GM12878 (cell line): ENCODE measurements around the gene FSTL4. TPM values are rescaled to one million over a fixed set of nuclear protein-coding genes. Genes with fewer than 3 reads are reported as not detected.

Source experiments
- ATAC-seq: fragments of 200-7000 bp; cut with Tn5 transposase; 3 replicates; pipeline ENCODE4 v1.9.1; 2020; ENCODE audit warnings: mild to moderate bottlenecking, moderate library complexity
- BruUV-seq: library from RNA; stranded (reverse); fragments of 400-500 nt; replicated peaks from 2 replicates; lab custom pipeline; 2021; lab: Mats Ljungman, UMichigan
- CTCF ChIA-PET: fragments of 300-600 bp; sonication (Branson Sonifier 250); formaldehyde crosslinking; extraction: SDS; loops from one replicate; lab custom pipeline; 2021; ENCODE audit warnings: inconsistent platforms; lab: Yijun Ruan, JAX
- POLR2A ChIA-PET: fragments of 350-600 bp; formaldehyde crosslinking; extraction: SDS; loops from one replicate; lab custom pipeline; 2021; ENCODE audit warnings: inconsistent platforms; lab: Charles Lee
- RAD21 ChIA-PET: fragments of 300-600 bp; sonication (Branson Sonifier 250); formaldehyde crosslinking; loops from one replicate; lab custom pipeline; 2023; ENCODE audit warnings: antibody characterized with exemption; ENCODE audit not compliant: unreplicated experiment; lab: Charles Lee
- SMC1A ChIA-PET: fragments of 300-600 bp; sonication (Branson Sonifier 250); formaldehyde crosslinking; loops from one replicate; lab custom pipeline; 2023; ENCODE audit not compliant: unreplicated experiment, uncharacterized antibody; lab: Charles Lee
- DNase-seq: peaks from one replicate; pipeline ENCODE4 v3.0.0-alpha.2; 2011; ENCODE audit warnings: low read depth, low spot score
- FAIRE-seq: peaks from 3 replicates; lab custom pipeline; 2011; peaks lifted over from hg19 to GRCh38; lab: Jason Lieb, UNC
- H2AFZ ChIP-seq: 2 replicates; pipeline ENCODE4 v1.6.0; 2011; ENCODE audit warnings: low read depth, low read length, control low read depth; ENCODE audit not compliant: control insufficient read depth
- H3K27ac ChIP-seq: 2 replicates; pipeline ENCODE4 v1.5.1; 2011; ENCODE audit warnings: control low read depth; ENCODE audit not compliant: control insufficient read depth, insufficient read depth
- H3K27me3 ChIP-seq, 2 experiments: replicated peaks in 1 of 2; 2 replicates each; pipeline versions ENCODE4 v1.6.0 to v1.6.1; 2011; ENCODE audit warnings: low read length in 1 of 2; ENCODE audit not compliant: control insufficient read depth in 2 of 2, insufficient read depth in 2 of 2
- H3K36me3 ChIP-seq, 2 experiments: 2 replicates each; pipeline ENCODE4 v1.5.1; 2011; ENCODE audit warnings: low read length in 1 of 2; ENCODE audit not compliant: control insufficient read depth in 2 of 2, insufficient read depth in 2 of 2
- H3K4me1 ChIP-seq: 2 replicates; pipeline ENCODE4 v1.6.1; 2011; ENCODE audit warnings: mild to moderate bottlenecking, low read length, moderate library complexity, mixed read lengths; ENCODE audit not compliant: control insufficient read depth, insufficient read depth
- H3K4me2 ChIP-seq: 2 replicates; pipeline ENCODE4 v1.6.0; 2011; ENCODE audit warnings: control low read depth; ENCODE audit not compliant: control insufficient read depth, insufficient read depth
- H3K4me3 ChIP-seq: fragments of 200-600 bp; sonication (generic); 2 replicates; pipeline ENCODE4 v1.5.1; 2016
- H3K79me2 ChIP-seq: 2 replicates; pipeline ENCODE4 v1.6.0; 2011; ENCODE audit warnings: low read length; ENCODE audit not compliant: control insufficient read depth, insufficient read depth
- H3K9ac ChIP-seq: 2 replicates; pipeline ENCODE4 v1.8.0; 2011; ENCODE audit warnings: low read length, control low read depth, mixed read lengths; ENCODE audit not compliant: control insufficient read depth, insufficient read depth
- H3K9me3 ChIP-seq: replicated peaks from 3 replicates; pipeline ENCODE4 v1.5.1; 2011; ENCODE audit warnings: mild to moderate bottlenecking, low read length; ENCODE audit not compliant: control insufficient read depth, insufficient read depth
- H4K20me1 ChIP-seq: 2 replicates; pipeline ENCODE4 v1.6.0; 2011; ENCODE audit not compliant: control insufficient read depth, insufficient read depth
- BMI1 ChIP-seq: fragments of 450-650 bp; IDR thresholded peaks from 2 replicates; pipeline ENCODE4 v1.6.1; 2016; ENCODE audit warnings: mild to moderate bottlenecking, moderate library complexity, borderline replicate concordance
- DPF2 ChIP-seq: fragments of 450-650 bp; IDR thresholded peaks from 2 replicates; pipeline ENCODE4 v1.6.1; 2017; ENCODE audit warnings: mild to moderate bottlenecking
- LARP7 ChIP-seq: fragments of 450-650 bp; IDR thresholded peaks from 2 replicates; pipeline ENCODE4 v1.6.1; 2017; ENCODE audit warnings: mild to moderate bottlenecking
- MXI1 ChIP-seq: fragments of 150-350 bp; IDR thresholded peaks from 2 replicates; pipeline ENCODE4 v1.6.1; 2011; ENCODE audit warnings: low read depth, mild to moderate bottlenecking, inconsistent platforms, low read length, improper control_type of control experiment
- POLR2A ChIP-seq: IDR thresholded peaks from 2 replicates; pipeline ENCODE4 v1.6.1; 2011; ENCODE audit warnings: low read depth, mild to moderate bottlenecking, low read length
- SPI1 ChIP-seq: IDR thresholded peaks from 2 replicates; pipeline ENCODE4 v1.6.1; 2011; ENCODE audit warnings: low read depth, mild to moderate bottlenecking, low read length, moderate library complexity, borderline replicate concordance; ENCODE audit not compliant: insufficient read depth
- ZBTB40 ChIP-seq: fragments of 450-650 bp; IDR thresholded peaks from 2 replicates; pipeline ENCODE4 v1.6.1; 2016; ENCODE audit warnings: mild to moderate bottlenecking, moderate library complexity, borderline replicate concordance
- WGBS: methylation state at CpG from one replicate; pipeline ENCODE4 v1.1.6; 2016; ENCODE audit warnings: low lambda C conversion rate; ENCODE audit not compliant: insufficient replicate concordance, insufficient coverage; ENCODE audit errors: missing lambda C conversion rate; 5-methylcytosine and 5-hydroxymethylcytosine counted together
- in situ Hi-C: fragments of 300-500 bp; cut with MboI; formaldehyde crosslinking; loops from 9 replicates; pipeline ENCODE4 v1.14.3; 2018; ENCODE audit warnings: mixed read lengths
- intact Hi-C: fragments of 100-400 bp; cut with micrococcal nuclease; formaldehyde crosslinking; loops from one replicate; pipeline ENCODE4 v1.14.2; 2022; ENCODE audit not compliant: unreplicated experiment
- polyA plus RNA-seq, 11 experiments: library from polyadenylated mRNA; depleted of rRNA in 4 of 11; unstranded in 6 of 11; stranded (reverse) in 5 of 11; fragments of >200 nt; fragmentation: Nextera tagmentation in 4 of 11; fragmentation: Illumina TruSeq in 1 of 11; extraction: Ambion mirVana in 4 of 11; extraction: Trizol in 1 of 11; gene quantifications; 1 replicate in 1 of 11; 2 replicates in 10 of 11; pipeline versions ENCODE4 v1.2.1 to v1.2.3, GENCODE V29; 2011 to 2016; ENCODE audit warnings: inconsistent platforms in 2 of 11, missing spikeins in 2 of 11, low read depth in 1 of 11
- total RNA-seq, 4 experiments: library from RNA; depleted of rRNA in 3 of 4; stranded (reverse); fragments of >200 nt in 3 of 4; fragmentation: Illumina TruSeq in 1 of 4; extraction: Trizol in 1 of 4; gene quantifications; 2 replicates each; pipeline versions ENCODE4 v1.2.1 to v1.2.3, GENCODE V29; 2013 to 2021

The FSTL4 gene
- total and polyA plus RNA-seq, 10 of the 15 experiments (the other 5 are each of a cell fraction or from before 2014, with no cell fraction given), result 0.01 to 0.79 (median 0.21) TPM; not detected in 6

- intact Hi-C loops (no loop called here), in situ Hi-C loops (no loop called here)
- no peak overlapping the region for H3K4me2 ChIP-seq
- WGBS, result 48% methylated on average over 4 of the region's 4 CpGs
- no peaks in the 10 kb centered on the region; the same call in 2 of the 3 replicates for H3K9me3 ChIP-seq
- ChIA-PET RAD21 (no interaction called here), CTCF (no interaction called here), POLR2A (no interaction called here), SMC1A (interaction anchor here (1.8 kb wide), 1 partner anchor 36 kb away, joined by 3 read pairs; no protein-coding TSS in a partner anchor)
- no peaks in the 10 kb centered on the region for H3K79me2 ChIP-seq
- H3K36me3 ChIP-seq, result no peaks in the 10 kb centered on the region
- TF ChIP-seq ZBTB40 (no peak), MXI1 (no peak), DPF2 (no peak), BMI1 (no peak), POLR2A (no peak), LARP7 (no peak), SPI1 (no peak)
- no peak overlapping the region for H3K4me3 ChIP-seq
- no TSS peak for BruUV-seq
- no peak for FAIRE-seq
- no peaks in the 10 kb centered on the region; a peak in 1 of 4 replicates for H3K27me3 ChIP-seq
- no peak for ATAC-seq
- no peaks in the 10 kb centered on the region for H3K4me1 ChIP-seq
- no peak for DNase-seq
- no peak overlapping the region for H3K9ac ChIP-seq
- no peak overlapping the region for H2AFZ ChIP-seq
- no peak overlapping the region for H3K27ac ChIP-seq
- no peaks in the 10 kb centered on the region for H4K20me1 ChIP-seq
These were observed 407.1 kb downstream of the FSTL4 start for GRCh38 chr5:133205204-133205603.
